Calu3 (cell line): ENCODE results near the gene CDK13. TPM values are rescaled to one million over a fixed set of nuclear protein-coding genes. Genes with fewer than 3 reads are reported as not detected.
A peak's percentile ranks its signal among the peaks of the same experiment; 100 is the strongest.

Experiments used
- BruUV-seq: library from RNA; stranded (reverse); fragments of 400-500 nt; replicated peaks from 2 replicates; lab custom pipeline; 2021; lab: Mats Ljungman, UMichigan
- CTCF ChIA-PET: fragments of 300-600 bp; sonication (Branson Sonifier 250); formaldehyde crosslinking; loops from one replicate; lab custom pipeline; 2022; ENCODE audit warnings: antibody characterized with exemption; lab: Charles Lee
- DNase-seq: peaks from one replicate; pipeline ENCODE4 v3.0.0; 2022
- H3K27ac Mint-ChIP-seq: one replicate; pipeline ENCODE4 v1.8.0; 2022; ENCODE audit warnings: mixed read lengths; ENCODE audit not compliant: unreplicated experiment
- H3K27me3 Mint-ChIP-seq: one replicate; pipeline ENCODE4 v1.8.0; 2022; ENCODE audit warnings: mixed read lengths; ENCODE audit not compliant: unreplicated experiment
- H3K36me3 Mint-ChIP-seq: one replicate; pipeline ENCODE4 v1.8.0; 2022; ENCODE audit warnings: mild to moderate bottlenecking, moderate library complexity, mixed read lengths; ENCODE audit not compliant: insufficient read depth, unreplicated experiment
- H3K4me1 Mint-ChIP-seq: one replicate; pipeline ENCODE4 v1.8.0; 2022; ENCODE audit warnings: mild to moderate bottlenecking, low read depth, mixed read lengths; ENCODE audit not compliant: unreplicated experiment
- H3K4me3 Mint-ChIP-seq: one replicate; pipeline ENCODE4 v1.8.0; 2022; ENCODE audit warnings: mild to moderate bottlenecking, low read depth, moderate library complexity, mixed read lengths; ENCODE audit not compliant: unreplicated experiment
- H3K9me3 Mint-ChIP-seq: one replicate; pipeline ENCODE4 v1.8.0; 2022; ENCODE audit warnings: low read depth, mixed read lengths; ENCODE audit not compliant: unreplicated experiment
- intact Hi-C: fragments of 100-400 bp; cut with micrococcal nuclease; formaldehyde crosslinking; loops from one replicate; pipeline ENCODE4 v1.10.0; 2022; ENCODE audit not compliant: unreplicated experiment
- total RNA-seq: library from RNA; stranded (reverse); gene quantifications from 2 replicates; pipeline ENCODE4 v1.2.3, GENCODE V29; 2022
- TF ChIP-seq, protein P1 (sequence below): fragments of 200-600 bp; IDR thresholded peaks from one replicate; pipeline ENCODE4 v1.8.0; 2022; ENCODE audit warnings: antibody characterized with exemption; ENCODE audit not compliant: unreplicated experiment

The CDK13 gene
- total RNA-seq, 1 experiment from 2014 or later: 86.7 TPM

GRCh38 chr7:39954694-39955093, 4.6 kb downstream of the CDK13 start:
- Mint-ChIP-seq H3K27me3 (no peaks in the 10 kb centered on the region), H3K36me3 (peaks cover 70% of the 10 kb centered on the region), H3K4me3 (peak overlapping the region; percentile 87), H3K4me1 (peaks cover 43% of the 10 kb centered on the region), H3K27ac (peak overlapping the region; percentile 25), H3K9me3 (no peaks in the 10 kb centered on the region)
- no TSS peak for BruUV-seq
- CTCF ChIA-PET: interaction anchor here (0.6 to 1.4 kb wide), 6 partner anchors 46 to 191 kb away, joined by 3 to 10 read pairs (median 4); no protein-coding TSS in a partner anchor
- TF ChIP-seq, protein P1, sequence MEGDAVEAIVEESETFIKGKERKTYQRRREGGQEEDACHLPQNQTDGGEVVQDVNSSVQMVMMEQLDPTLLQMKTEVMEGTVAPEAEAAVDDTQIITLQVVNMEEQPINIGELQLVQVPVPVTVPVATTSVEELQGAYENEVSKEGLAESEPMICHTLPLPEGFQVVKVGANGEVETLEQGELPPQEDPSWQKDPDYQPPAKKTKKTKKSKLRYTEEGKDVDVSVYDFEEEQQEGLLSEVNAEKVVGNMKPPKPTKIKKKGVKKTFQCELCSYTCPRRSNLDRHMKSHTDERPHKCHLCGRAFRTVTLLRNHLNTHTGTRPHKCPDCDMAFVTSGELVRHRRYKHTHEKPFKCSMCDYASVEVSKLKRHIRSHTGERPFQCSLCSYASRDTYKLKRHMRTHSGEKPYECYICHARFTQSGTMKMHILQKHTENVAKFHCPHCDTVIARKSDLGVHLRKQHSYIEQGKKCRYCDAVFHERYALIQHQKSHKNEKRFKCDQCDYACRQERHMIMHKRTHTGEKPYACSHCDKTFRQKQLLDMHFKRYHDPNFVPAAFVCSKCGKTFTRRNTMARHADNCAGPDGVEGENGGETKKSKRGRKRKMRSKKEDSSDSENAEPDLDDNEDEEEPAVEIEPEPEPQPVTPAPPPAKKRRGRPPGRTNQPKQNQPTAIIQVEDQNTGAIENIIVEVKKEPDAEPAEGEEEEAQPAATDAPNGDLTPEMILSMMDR: no peak
- intact Hi-C loops: loop anchor here (2.0 kb wide), 1 partner anchor 54 kb away; no protein-coding TSS in a partner anchor
- DNase-seq: no peak

- Mint-ChIP-seq H3K4me1 (peaks cover 46% of the 10 kb centered on the region), H3K27me3 (no peaks in the 10 kb centered on the region), H3K9me3 (peaks cover 4% of the 10 kb centered on the region), H3K27ac (no peak overlapping the region), H3K4me3 (no peak overlapping the region), H3K36me3 (peaks cover 61% of the 10 kb centered on the region)
- TF ChIP-seq, protein P1: no peak
- DNase-seq: no peak
- intact Hi-C loops: no loop called here
- BruUV-seq: no TSS peak
- CTCF ChIA-PET: interaction anchor here (1.0 to 1.1 kb wide), 3 partner anchors 42 to 94 kb away, joined by 3 to 5 read pairs (median 4); no protein-coding TSS in a partner anchor
Observed at GRCh38 chr7:39958038-39958437, 8.0 kb downstream of the CDK13 start.

GRCh38 chr7:39967406-39968161, 17.5 kb downstream of the CDK13 start:
- no peak for DNase-seq
- Mint-ChIP-seq H3K4me1 (peaks cover 59% of the 10 kb centered on the region), H3K27me3 (no peaks in the 10 kb centered on the region), H3K4me3 (no peak overlapping the region), H3K9me3 (peaks cover 8% of the 10 kb centered on the region), H3K27ac (no peak overlapping the region), H3K36me3 (peaks cover 5% of the 10 kb centered on the region)
- intact Hi-C loops: no loop called here
- no TSS peak for BruUV-seq
- CTCF ChIA-PET: interaction anchor here (1.2 kb wide), 1 partner anchor 11 kb away, joined by 5 read pairs; no protein-coding TSS in a partner anchor
- TF ChIP-seq, protein P1: no peak

- peak overlapping the region; percentile 19 for H3K27ac Mint-ChIP-seq
- no TSS peak for BruUV-seq
- TF ChIP-seq, protein P1: no peak
- no peak overlapping the region for H3K4me3 Mint-ChIP-seq
- CTCF ChIA-PET: no interaction called here
- no peak for DNase-seq
- H3K27me3 Mint-ChIP-seq: no peaks in the 10 kb centered on the region
- H3K36me3 Mint-ChIP-seq: peaks cover 4% of the 10 kb centered on the region
- peaks cover 8% of the 10 kb centered on the region for H3K9me3 Mint-ChIP-seq
- H3K4me1 Mint-ChIP-seq: peaks cover 53% of the 10 kb centered on the region
- intact Hi-C loops: no loop called here
Observed at GRCh38 chr7:39969431-39969830, 19.4 kb downstream of the CDK13 start.
